Left renal cortex interstitium (tissue), 4 donors: ENCODE measurements around the gene CHPT1. TPM values are rescaled to one million over a fixed set of nuclear protein-coding genes. Genes with fewer than 3 reads are reported as not detected.
"Not testable (repeated sequence)": the region's sequence is repeated elsewhere in the genome, so short reads cannot be mapped to it uniquely, and the experiment has no call there.

Source experiments
- DNase-seq, 4 donors: peaks; one replicate each; pipeline ENCODE4 v3.0.0-alpha.2; 2013; ENCODE audit warnings: low read depth in 4 of 4, low spot score in 2 of 4, missing footprints in 1 of 4
- polyA plus RNA-seq, 4 donors: library from polyadenylated mRNA; unstranded; fragments of 120-200 nt; gene quantifications; one replicate each; pipeline ENCODE4 v1.2.1, GENCODE V29; 2013; ENCODE audit not compliant: insufficient read length in 4 of 4

CHPT1 gene
- polyA plus RNA-seq, 4 donors, result 38.5 to 45.5 (median 43.3) TPM

GRCh38 chr12:101681627-101682026 is 15.8 kb upstream of the CHPT1 start:
- DNase-seq, result not testable (repeated sequence)

GRCh38 chr12:101685092-101685491 is 12.3 kb upstream of the CHPT1 start:
- no peak for DNase-seq

- no peak for DNase-seq
Observed at GRCh38 chr12:101686176-101686575, 11.3 kb upstream of the CHPT1 start.

DNA sequence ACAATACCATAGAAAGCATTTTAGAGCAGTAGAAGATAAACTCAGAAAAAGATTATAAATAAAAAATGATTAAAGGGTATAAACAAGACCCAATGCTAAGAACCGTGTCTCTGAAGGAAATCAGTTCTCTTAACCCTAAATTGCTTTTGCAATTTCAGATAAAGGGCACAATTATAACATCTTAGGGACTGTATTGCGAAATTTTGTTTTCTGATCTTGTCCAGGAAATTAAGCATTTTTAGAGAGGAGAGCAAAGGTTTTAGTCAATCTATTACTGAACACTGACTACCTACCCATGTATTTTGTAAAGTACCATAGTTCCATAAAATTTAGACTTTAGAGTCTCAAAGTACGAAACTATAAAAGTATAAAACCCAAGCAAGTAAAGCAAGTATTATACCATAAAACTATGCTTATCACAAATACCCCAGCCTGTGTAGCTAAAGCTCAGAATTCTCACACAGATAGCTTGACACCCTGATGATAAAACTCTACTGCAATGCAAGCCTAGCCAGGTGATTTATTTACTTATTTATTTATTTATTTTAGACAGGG is 6.8 kb upstream of the CHPT1 start:
- DNase-seq, result no peak

DNA sequence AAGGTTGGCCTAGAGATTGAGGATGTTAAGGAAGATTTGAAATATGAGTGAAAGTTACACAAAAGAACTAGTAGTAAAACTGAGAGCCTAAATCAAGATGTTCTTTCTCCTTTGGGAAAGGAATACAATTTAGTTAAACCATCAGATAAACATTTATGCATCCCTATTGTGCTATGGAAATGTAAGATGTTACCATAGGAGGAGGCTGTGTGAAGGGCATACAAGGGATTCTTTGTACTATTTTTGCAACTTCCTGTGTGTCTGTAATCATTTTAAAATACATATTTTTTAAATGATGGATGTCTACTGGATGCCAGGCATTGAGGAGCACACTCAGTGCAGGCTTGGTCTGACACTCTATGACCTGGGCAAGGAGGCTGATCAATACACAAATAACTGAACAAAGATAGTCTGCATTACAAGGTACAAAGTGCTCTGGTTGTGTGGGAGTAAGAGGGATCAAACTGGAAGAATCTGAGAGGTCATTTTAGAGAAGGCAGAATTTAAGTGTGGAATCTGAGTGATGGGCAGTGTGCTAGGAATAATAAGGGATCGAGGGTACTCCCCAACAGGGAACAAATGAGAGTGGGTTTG is 5.8 kb upstream of the CHPT1 start:
- DNase-seq, result no peak

GRCh38 chr12:101694297-101694848 is 3.1 kb upstream of the CHPT1 start:
- DNase-seq, result no peak

DNA sequence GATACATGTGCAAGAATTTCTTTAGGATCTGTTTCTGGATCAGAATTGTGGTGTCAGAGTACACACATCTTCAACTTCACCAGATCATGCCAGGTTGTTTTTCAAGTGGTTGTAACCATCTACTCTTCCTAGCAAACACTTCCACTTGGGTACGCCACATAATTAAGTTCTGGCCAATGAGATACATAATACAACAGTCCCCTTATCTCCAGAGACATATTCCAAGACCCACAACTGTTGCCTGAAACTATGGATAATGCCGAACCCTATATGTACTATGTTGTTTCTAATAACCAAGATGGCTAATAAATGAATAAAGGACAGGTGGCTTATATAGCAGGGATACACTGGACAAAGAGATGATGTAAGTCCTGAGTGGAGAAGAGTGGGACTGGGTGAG is 2.5 kb upstream of the CHPT1 start:
- no peak for DNase-seq

- DNase-seq, result no peak
Observed at GRCh38 chr12:101695706-101696105, 1.7 kb upstream of the CHPT1 start.

- no peak for DNase-seq
Observed at GRCh38 chr12:101696251-101697196, 916 bp upstream of the CHPT1 start.

GRCh38 chr12:101697930-101698799 is 725 bp downstream of the CHPT1 start:
- peak in 2 of 4 donors; percentile 17 to 29 for DNase-seq

DNA sequence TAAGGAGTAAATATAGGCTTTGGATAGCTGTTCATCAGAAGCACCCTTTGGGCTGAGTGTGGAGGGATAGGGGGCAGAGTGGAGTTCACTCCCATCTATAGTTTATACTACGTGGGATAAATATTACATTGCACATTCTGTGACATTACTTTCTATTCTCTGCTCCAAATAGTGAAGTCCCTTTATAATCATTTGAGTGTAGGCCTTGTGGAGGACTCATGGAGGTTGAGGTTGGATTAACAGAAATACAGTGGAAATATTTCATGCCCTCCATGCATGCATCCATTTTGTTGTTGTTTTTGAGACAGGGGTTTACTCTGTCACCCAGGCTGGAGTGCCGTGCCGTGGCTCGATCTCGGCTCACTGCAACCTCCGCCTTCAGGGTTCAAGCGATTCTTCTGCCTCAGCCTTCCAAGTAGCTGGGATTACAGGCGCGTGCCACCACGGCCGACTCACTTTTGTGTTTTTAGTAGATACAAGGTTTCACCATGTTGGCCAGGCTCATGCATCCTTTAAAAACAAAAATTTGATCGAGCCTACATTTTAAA is 1.4 kb downstream of the CHPT1 start:
- peak in 2 of 4 donors; percentile 8 to 17 for DNase-seq

GRCh38 chr12:101700299-101700820 is 2.9 kb downstream of the CHPT1 start:
- DNase-seq, result no peak

- no peak for DNase-seq
Observed at GRCh38 chr12:101703487-101703886, 6.0 kb downstream of the CHPT1 start.

GRCh38 chr12:101706403-101706802 is 9.0 kb downstream of the CHPT1 start:
- no peak for DNase-seq

GRCh38 chr12:101707131-101707782 is 9.8 kb downstream of the CHPT1 start:
- no peak for DNase-seq

DNA sequence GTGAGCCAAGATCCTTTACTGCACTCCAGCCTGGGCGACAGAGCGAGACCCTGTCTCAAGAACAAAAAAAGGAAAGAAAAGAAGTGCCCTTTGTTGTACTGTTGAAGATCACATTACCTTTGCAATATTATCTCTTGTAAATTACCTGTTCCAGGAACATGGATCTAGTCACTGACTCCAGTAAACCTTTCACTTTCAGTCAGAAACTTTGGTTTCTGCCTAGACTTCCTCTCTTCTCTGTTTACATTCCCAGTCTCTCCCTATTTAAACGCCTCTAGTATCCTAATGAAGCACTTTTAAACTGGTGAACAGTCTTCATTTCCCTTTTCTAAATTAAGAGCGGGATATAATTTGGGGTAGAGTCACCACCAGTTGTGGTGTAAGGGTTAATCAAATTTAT is 12.8 kb downstream of the CHPT1 start:
- no peak for DNase-seq

DNA sequence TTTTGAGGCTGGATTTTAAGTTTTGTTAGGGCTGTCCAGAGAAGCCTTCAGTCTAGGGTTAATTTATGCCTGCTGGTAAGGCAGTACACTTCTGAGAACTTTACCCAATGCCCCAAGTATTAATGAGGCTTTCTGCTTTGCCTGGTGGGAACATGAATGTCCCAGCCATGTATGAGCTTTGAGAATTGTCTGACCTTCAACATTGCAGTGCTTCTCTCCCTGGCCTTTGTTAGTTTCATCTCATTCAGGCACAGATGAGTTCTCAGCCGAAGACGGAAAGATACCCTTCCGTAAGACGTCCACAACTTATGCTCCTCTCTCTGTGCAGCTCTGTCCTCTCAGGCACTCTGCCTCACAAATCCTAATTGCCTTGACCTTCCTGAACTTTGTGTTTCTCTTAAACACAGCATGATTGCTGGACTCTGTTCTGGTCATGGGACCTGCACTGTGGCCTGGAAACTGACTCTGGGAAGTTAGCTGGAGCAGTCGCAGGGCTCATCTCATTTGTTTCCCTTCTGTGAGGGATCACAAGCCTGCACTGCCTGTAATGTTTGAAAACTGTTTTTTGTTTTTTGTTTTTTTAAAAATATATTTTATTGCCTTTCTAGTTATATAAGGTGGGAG is 15.7 kb downstream of the CHPT1 start:
- peak in 2 of 4 donors; percentile 11 to 40 for DNase-seq

DNA sequence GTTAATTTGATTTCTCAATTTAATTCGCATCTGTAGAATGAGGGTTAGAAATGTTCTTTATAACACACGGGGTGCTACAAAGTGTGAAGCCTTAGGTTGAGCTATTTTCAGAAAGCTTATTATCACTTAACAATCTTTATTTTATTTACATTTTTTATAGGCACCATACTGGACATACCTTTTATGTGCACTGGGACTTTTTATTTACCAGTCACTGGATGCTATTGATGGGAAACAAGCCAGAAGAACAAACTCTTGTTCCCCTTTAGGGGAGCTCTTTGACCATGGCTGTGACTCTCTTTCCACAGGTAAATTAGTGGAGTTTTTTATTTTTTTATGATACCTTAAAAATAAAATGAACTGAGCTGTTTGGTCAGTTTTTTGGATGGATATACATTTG is 16.5 kb downstream of the CHPT1 start:
- no peak for DNase-seq

DNA sequence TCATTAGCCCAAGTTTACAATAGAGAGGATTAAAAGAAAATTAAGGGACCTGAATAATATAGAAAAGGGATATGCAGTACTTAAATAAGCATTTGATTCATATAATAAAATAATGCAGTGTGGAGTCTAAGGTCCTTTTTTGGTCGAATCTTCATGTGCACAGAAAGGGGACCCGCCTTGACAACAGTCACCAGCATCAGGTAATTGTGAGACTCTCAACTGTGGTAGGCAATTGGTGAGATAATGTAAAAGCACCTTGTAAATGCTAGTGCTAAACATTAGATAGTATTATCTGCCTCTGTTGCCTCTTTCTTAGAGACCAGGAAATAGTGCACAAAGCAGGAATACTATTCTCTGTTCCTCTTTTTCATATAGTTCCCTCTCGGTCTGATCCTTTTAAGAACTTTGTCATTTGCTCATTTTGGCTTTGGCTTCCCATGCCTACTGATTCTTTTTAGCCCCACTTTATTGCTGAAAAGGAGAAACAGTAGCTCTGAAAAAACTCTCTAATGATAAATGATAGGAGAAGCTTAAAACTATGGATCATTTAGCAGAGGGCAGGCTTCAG is 17.5 kb downstream of the CHPT1 start:
- DNase-seq, result no peak
